ENCODE results near the gene PLCB2.

Gene PLCB2, protein sequence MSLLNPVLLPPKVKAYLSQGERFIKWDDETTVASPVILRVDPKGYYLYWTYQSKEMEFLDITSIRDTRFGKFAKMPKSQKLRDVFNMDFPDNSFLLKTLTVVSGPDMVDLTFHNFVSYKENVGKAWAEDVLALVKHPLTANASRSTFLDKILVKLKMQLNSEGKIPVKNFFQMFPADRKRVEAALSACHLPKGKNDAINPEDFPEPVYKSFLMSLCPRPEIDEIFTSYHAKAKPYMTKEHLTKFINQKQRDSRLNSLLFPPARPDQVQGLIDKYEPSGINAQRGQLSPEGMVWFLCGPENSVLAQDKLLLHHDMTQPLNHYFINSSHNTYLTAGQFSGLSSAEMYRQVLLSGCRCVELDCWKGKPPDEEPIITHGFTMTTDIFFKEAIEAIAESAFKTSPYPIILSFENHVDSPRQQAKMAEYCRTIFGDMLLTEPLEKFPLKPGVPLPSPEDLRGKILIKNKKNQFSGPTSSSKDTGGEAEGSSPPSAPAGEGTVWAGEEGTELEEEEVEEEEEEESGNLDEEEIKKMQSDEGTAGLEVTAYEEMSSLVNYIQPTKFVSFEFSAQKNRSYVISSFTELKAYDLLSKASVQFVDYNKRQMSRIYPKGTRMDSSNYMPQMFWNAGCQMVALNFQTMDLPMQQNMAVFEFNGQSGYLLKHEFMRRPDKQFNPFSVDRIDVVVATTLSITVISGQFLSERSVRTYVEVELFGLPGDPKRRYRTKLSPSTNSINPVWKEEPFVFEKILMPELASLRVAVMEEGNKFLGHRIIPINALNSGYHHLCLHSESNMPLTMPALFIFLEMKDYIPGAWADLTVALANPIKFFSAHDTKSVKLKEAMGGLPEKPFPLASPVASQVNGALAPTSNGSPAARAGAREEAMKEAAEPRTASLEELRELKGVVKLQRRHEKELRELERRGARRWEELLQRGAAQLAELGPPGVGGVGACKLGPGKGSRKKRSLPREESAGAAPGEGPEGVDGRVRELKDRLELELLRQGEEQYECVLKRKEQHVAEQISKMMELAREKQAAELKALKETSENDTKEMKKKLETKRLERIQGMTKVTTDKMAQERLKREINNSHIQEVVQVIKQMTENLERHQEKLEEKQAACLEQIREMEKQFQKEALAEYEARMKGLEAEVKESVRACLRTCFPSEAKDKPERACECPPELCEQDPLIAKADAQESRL

DNA sequence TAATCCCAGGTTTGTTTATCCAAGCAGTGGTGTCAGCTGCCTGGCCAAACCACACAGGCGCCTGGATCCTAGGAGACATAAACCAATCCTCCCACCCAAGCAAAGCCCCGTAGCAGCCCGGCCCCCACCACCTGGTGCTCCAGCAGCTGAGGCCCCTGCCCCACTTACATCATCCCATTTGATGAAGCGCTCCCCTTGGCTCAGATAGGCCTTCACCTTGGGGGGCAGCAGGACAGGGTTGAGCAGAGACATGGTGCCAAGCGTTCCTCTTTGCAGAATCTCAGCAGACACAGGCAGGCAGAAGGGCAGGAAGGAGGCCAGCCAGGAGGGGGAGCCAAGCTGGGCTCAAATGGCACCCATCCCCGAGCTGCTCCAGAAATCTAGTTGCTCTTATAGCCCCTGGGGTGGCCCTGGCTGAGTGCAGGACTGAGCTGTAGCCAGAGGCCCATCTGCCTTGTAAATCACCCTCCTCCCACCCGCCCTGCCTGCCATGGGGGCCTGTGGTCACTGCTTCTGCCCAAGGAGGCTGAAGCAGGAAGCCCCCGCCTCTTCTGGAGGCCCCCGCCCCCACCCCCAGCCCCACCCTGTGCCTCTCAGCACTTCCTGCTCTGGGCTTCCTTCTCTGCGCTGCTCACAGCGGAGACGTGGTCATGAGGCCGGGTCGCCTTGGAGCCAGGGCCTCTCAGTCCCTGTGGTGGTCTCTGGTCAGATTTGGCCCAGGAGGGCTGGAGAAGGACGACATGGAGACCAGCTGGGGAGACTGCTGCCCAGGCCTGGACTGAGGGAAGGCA, at the start of gene PLCB2:
PLCB2 (minus strand) TSS at position 515 of the 791 bp plus-strand sequence; CDS start at position 252, 263 bp downstream.
- DNase-seq (ENCODE audit: low read depth), result peak; percentile 37

- no peak for DNase-seq (ENCODE audit: low read depth)
These were observed 49.5 kb upstream of the PLCB2 start for GRCh38 chr15:40357246-40357645.

DNA sequence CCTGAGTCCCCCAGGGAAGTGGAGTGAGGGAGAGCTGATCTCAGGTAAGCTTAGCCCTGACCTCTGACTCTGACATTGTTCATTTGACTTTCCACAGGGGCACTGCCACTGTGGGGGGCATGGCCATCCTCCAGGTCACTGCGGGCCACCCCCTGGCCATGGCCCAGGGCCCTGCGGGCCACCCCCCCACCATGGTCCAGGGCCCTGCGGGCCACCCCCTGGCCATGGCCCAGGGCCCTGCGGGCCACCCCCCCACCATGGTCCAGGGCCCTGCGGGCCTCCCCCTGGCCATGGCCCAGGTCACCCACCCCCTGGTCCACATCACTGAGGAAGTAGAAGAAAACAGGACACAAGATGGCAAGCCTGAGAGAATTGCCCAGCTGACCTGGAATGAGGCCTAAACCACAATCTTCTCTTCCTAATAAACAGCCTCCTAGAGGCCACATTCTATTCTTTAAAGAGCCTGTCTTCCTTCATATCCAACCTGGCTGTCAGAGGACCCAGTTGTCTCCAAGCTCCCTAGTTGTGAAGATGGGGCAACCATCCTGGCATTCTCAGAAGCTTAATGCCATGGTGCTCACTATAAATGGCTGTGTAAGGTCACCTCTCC, 48.3 kb upstream of the PLCB2 start:
- DNase-seq (ENCODE audit: low read depth), result no peak

- no peak for DNase-seq (ENCODE audit: low read depth)
These were observed 46.9 kb upstream of the PLCB2 start for GRCh38 chr15:40354408-40355171.

GRCh38 chr15:40353697-40354096, 46.0 kb upstream of the PLCB2 start:
- DNase-seq (ENCODE audit: low read depth), result no peak

GRCh38 chr15:40352281-40352901, 44.7 kb upstream of the PLCB2 start:
- DNase-seq (ENCODE audit: low read depth), result no peak

DNA sequence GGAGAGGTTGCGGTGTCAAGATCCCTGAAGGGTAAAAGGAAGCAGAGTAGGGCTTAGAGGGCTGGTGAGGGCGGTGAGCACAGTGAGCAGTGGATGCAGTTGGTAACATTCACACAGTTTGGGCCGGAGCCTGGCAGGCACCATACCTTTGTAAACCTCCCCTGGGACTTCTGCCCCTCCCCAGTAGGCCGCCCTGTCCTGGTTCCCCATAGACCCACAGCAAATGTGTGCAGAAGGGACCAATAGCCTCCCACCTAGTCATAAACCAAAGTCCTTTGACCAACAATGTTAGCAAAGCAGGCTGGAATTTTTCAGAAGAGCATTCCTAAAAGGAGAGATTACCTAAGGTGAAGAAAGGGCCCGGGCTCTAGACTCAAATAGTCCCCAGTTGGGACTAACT, 41.4 kb upstream of the PLCB2 start:
- no peak for DNase-seq (ENCODE audit: low read depth)

GRCh38 chr15:40348474-40348870, 40.7 kb upstream of the PLCB2 start:
- DNase-seq (ENCODE audit: low read depth), result no peak

GRCh38 chr15:40347559-40348473, 40.1 kb upstream of the PLCB2 start:
- no peak for DNase-seq (ENCODE audit: low read depth)

GRCh38 chr15:40346579-40347558, 39.1 kb upstream of the PLCB2 start:
- no peak for DNase-seq (ENCODE audit: low read depth)

DNA sequence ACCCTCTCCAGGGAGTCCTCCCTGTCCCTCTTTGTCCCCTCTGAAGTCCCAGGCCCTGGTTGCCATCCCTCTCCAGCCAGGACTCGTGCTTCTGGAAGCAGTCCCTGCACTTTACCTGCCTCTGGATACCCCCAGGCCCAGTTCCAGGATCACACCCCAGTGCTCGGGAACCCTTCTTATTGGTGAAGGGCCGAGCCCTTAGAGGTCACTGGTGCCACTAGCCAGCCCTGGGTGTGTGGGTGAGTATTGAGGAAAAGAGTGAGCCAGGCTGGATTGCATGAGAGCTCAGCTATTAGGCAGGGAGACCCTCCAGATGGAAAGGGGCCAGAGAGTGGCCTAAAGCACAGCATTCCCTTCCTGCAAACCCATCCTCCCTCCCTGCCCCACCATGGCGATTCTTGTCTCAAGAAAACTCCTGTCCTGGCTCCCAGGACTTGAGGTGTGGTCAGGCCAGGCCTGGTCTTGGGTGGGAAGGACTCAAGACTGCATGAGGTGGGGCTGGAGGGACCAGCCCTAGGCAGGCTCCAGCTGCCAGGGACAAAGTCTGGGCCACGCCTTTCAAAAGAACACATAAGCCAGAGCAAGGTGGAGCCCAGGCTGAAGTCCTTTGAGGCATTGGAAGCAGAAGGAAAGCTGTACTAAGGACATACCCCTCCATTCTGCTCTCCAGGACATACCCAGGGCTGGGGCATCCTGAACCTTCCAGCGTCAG, 38.3 kb upstream of the PLCB2 start:
- DNase-seq (ENCODE audit: low read depth), result no peak

- DNase-seq (ENCODE audit: low read depth), result no peak
These were observed 37.6 kb upstream of the PLCB2 start for GRCh38 chr15:40345225-40345866.

GRCh38 chr15:40344631-40345120, 36.9 kb upstream of the PLCB2 start:
- peak; percentile 57 for DNase-seq (ENCODE audit: low read depth)

DNA sequence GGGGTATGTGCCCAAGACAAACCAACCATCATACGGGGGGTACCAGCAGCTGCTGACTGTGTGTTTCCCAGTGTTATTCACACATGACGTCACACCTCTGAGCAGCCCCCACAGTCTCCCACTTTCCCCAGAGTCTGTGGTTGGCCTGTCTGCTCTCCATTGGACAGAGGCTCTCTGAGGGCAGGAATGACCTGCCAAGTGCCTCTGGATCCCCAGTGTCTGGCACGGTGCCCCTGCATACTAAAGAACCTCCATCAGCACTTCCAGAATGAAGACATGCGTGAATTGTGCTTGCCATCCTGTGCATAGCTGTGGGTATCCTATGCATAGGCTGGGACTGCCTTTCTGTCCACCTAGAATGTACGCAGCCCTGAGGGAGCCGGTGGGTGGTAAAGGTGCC, 36.5 kb upstream of the PLCB2 start:
- DNase-seq (ENCODE audit: low read depth), result no peak

- DNase-seq (ENCODE audit: low read depth), result no peak
These were observed 35.8 kb upstream of the PLCB2 start for GRCh38 chr15:40343512-40343911.

Data from stimulated activated CD4-positive, alpha-beta T cell treated with anti-CD3 and anti-CD28 coated beads, Interleukin-2, amount 100 ng/mL, for 4 hours (primary cell).